Stimulated activated CD8-positive, alpha-beta memory T cell treated with anti-CD3 and anti-CD28 coated beads, Interleukin-12 subunit alpha, Interleukin-12 subunit beta, amount 100 ng/mL, for 4 hours (primary cell): ENCODE data around the gene UBE2M.

Experiments used
- DNase-seq: peaks from one replicate; pipeline ENCODE4 v3.0.0-alpha.2; 2020; ENCODE audit warnings: low read depth

The UBE2M gene

DNA sequence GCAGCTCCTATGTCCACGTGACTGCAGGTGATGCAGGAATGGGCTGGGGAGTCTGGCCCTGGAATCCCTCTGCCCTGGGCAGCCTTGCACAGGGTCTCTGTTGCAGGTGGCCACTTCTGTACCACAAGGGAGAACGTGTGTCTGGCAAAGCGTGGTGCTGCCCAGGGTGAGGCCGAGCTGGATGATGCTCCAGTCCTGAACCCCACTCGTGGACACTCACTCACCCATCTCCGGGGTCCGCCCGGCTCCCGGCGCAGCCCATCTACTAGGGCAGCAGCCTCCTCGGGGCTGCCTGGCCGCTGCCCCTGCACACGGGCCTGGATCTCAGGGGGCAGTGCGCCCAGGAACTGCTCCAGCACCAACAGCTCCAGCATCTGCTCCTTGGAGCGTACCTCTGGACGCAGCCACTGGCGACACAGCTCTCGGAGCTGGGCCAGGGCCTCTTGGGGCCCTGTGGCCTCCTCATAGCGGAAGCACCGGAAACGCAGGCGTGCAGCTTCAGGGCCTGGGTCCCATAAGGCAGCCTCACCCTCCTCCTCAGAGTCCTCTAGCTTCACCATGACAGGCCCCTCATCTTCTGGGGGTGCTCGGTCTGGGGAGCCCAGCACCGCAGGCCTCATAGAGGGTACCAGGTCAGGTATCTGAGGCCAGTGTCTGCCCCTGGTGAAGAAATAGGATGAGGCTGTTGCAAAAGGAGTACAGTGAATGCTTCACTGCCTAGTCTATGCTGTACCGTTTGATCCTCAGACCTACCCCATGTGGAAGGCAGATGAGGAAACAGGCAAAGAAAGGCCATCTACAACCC, 12.6 kb upstream of the UBE2M start:
- no peak for DNase-seq

- no peak for DNase-seq
Observed at GRCh38 chr19:58569943-58570670, 11.7 kb upstream of the UBE2M start.

GRCh38 chr19:58569191-58569942, 11.0 kb upstream of the UBE2M start:
- no peak for DNase-seq

DNA sequence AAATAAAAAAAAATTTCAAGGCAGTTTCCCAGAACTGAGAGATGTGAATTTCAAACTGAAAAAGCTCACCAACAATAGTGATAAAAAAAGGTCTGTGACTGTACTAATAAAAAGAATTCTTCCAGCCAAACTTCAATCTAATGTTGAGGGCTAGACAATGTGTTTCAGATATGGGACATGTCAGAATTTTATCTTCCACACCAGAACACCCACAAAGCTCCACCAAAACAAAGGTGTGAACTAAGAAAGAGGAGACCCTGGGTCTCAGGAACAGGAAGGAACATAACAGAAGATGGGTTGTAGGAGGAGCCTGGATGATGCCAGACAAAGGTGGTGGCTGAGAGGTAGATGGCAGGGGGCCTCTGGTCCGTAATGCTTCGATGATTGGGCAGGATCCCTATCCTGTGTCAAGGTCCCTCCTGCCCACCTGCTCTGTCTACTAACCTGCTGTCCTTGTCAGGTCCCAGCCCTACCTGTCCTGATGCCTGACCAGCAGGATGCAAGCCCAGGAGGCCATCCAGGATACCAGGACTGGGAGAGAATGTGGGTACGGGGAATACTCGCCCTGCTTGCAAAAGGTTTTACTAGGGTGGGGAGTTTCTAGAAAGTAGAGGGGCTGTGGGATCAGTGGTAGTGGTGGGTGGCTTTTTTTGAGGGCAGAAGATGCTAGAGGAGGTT, 10.2 kb upstream of the UBE2M start:
- no peak for DNase-seq

DNA sequence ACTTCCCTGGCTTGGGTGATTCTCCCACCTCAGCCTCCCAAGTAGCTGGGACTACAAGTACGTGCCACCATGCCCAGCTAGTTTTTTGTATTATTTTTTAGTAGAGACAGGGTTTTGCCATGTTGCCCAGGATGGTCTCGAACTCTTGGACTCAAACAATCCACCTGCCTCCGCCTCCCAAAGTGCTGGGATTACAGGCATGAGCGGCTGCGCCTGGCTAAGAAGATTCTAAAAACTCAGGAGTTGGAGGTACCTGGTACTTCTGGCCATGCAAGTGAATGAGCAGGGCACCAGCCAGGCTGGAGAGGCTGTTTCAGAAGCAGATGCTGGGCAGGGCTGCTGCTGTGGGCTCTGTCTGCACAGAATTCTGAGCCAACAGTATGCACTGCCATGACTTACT, 8.6 kb upstream of the UBE2M start:
- no peak for DNase-seq

- DNase-seq: no peak
Observed at GRCh38 chr19:58563823-58564222, 5.4 kb upstream of the UBE2M start.

GRCh38 chr19:58563034-58563573, 4.7 kb upstream of the UBE2M start:
- DNase-seq: no peak

- DNase-seq: no peak
Observed at GRCh38 chr19:58562122-58563033, 4.0 kb upstream of the UBE2M start.

- DNase-seq: no peak
Observed at GRCh38 chr19:58561373-58562121, 3.1 kb upstream of the UBE2M start.

- DNase-seq: no peak
Observed at GRCh38 chr19:58560921-58561320, 2.5 kb upstream of the UBE2M start.

- no peak for DNase-seq
Observed at GRCh38 chr19:58560007-58560887, 1.8 kb upstream of the UBE2M start.

DNA sequence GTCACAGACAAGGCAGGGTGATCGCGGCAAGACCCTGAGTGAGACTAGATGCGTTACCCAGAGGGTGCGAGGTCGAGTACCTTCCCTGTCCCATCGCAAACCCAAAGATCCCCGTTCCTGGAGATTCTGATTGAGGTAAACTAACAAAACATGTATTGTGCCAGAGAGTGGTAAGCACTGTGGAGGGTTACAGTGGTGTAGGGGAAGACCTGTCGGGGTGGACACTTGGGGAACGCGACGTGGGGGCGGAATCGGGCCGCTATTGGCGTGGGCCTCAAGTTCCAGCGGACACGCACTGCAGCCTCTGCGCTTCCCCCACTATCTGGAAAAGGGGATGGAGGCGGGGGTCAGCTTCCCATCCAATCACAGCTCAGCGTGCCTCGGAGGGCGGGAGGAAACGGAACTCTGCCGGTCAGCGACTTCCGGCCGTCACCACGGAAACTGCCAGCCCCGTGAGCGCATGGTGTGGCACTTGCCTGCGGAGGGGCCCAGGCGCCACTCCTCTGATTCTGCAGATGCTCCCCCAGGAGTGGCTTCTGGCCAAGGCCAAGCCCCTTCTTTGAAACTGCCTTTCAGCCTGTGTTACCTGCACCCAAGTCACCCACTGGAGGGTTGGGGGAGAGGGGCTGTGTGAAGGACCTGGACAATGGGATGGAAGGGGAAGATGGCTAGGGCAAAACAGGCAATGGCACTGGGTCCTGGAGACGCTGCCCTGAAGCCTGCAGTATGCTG, 1.0 kb upstream of the UBE2M start:
- peak; percentile 54 for DNase-seq

DNA sequence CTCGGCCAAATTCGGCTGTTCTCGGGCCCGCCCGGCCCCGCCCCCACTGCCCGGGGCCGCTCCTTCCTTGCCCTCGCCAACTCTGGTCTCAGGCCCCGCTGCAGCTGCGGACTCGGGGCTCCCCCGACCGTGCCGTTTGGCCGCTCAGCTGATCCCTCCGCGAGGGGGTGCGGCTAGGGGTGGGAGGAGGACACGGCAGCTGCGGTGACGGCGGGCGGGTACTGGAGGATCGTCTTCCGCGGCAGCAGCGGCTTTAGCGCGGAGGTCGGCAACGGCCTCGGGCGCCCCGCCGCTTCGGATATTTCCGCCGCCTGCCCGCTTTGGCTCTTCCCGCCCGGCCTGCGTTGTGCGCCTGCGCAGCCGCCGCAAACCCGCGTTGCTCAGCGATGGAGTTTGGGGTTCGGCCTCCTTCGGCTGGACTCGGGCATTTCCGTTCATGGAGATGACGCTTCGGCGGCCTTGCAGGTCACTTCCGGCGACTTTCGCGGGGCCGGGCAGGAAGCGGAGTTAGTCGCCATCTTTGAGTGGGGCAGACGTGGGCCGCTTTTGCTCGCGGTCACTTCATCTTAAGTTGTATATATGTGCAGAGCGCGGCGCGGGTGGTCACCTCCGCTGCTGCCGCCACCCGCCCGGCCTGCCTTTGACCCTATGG, 338 bp upstream of the UBE2M start:
- DNase-seq: peak; percentile 99

DNA sequence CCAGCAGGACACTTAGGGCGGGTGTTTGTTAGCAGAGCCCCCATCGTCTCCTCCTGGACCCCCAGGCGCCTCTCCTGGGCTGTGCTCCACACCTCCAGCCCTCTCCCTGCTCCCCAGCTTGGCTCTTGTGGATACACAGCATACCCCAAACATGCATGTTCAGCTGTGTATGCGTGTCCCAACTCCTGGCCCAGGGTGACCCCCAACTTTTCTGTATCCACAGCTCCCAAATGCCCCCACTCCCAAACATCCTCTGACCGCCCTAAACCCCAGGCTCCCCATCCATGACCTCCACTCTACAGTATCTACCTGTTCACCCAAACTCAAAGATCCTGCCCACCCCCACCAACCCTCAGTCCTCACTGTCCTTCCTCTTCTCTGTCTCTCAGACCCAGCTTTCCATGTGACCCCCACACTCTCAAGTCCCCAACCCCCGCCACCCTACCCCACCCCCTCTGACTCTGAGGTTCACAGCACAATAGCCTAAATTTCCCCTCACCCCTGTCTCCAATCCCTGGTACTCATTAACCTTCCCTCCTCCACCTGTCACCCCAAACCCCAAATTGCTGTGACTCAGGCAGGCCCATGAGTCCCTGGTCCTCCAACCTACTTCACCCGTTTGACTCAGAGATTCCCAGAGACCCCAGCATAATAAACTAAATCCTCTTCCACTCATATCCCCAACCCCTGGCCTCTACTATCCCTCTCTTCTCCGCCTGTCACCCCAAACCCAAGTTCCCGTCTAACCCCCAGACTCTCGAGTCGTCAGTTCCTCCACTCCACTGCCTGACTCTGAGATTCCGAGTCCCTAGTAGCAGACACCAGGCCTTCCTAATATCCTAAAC, 968 bp downstream of the UBE2M start:
- DNase-seq: no peak

DNA sequence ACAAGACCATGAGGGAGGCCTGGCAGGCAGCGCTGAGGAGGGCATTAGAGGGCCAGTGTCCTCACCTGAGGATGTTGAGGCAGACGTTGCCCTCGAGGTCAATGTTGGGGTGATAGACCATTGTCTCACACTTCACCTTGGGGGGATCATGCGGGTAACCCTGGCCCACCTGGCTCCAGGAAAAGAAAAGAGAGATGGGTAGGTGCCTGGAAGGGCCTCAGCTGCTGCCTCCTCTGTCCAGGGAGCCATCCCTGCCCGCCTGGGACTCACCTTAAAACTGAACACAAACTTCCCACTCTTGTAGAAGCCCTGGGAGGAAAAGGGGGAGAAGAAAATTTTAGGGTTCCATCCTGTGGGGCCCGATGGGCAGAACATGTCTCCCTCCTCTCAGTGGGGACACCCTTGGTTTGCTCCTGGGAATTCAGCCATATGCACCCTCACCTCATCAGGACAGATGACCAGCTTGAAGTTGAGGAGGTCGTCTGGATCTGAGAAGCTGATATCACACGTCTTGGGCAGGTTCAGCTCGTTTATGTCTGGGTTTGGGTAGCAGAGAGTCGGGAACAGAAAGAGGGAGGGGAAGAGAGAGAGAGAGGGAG, 1.7 kb downstream of the UBE2M start:
- no peak for DNase-seq

DNA sequence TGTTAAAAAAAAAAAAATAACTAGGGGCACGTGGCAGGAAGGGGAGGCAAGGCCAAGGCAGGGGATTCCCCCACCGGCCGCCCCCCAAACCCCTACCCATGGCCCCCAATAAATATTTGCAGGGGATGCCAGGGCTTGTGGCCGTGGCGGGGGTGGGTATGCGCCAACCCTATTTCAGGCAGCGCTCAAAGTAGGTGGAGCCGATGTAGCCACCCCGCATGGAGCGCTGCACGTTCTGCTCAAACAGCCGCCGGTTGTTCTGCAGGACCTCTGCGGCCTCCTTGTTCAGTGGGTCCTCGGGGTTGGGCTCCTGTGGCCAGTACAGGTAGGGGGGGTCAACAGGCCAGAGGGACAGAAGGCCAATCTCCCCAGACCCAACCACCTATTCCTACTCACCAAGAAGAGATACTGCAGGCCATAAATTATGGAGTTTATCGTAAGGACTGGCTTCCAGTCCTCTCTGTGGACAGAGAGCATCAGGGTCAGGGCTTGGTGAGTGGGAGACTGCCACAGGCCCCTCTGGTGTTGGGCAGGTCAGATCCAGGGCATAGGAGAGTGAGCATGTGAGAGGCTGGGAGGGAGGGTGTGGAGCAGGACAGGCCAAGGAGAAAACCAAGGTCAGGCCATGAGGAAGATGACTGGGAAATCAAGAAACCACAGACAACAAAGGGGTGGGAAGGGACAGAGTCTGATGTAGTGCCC, 2.3 kb downstream of the UBE2M start:
- no peak for DNase-seq
